MM.1S (cell line): ENCODE measurements around the gene PKP4.

ENCODE experiments used
- CTCF ChIP-seq: fragments of 300-600 bp; sonication (generic); IDR thresholded peaks from 2 replicates; pipeline ENCODE4 v1.5.1; 2016; ENCODE audit warnings: antibody characterized with exemption, low read length, mixed read lengths
- EZH2phosphoT487 ChIP-seq: fragments of 300-600 bp; sonication (generic); IDR thresholded peaks from 2 replicates; pipeline ENCODE4 v1.6.1; 2018; ENCODE audit warnings: antibody characterized with exemption, low read length

GRCh38 chr2:158577141-158577540, 120.4 kb downstream of the PKP4 start:
- no peak for TF ChIP-seq CTCF
- TF ChIP-seq EZH2phosphoT487, result no peak
